Right lobe of liver (tissue), 4 donors: ENCODE data around the gene PIRT.

Experiments
- POLR2A ChIP-seq: fragments of 450-650 bp; IDR thresholded peaks from one replicate; pipeline ENCODE4 v1.6.1; 2017; ENCODE audit warnings: antibody characterized with exemption, mild to moderate bottlenecking
- TF ChIP-seq, protein P1 (sequence below), 4 donors: fragments of 200-600 bp in 3 of 4; fragments of 450-650 bp in 1 of 4; IDR thresholded peaks; one replicate each; pipeline versions ENCODE4 v1.5.1 to v1.8.0; 2016 to 2022; ENCODE audit warnings: antibody characterized with exemption in 4 of 4, mild to moderate bottlenecking in 2 of 4
- donor health status: DM: no; HTN: no; CAD: no.
- donor health status: DM: no; HTN: no; CAD: no.
- donor health status: DM: no; HTN: yes; CAD: no.

DNA sequence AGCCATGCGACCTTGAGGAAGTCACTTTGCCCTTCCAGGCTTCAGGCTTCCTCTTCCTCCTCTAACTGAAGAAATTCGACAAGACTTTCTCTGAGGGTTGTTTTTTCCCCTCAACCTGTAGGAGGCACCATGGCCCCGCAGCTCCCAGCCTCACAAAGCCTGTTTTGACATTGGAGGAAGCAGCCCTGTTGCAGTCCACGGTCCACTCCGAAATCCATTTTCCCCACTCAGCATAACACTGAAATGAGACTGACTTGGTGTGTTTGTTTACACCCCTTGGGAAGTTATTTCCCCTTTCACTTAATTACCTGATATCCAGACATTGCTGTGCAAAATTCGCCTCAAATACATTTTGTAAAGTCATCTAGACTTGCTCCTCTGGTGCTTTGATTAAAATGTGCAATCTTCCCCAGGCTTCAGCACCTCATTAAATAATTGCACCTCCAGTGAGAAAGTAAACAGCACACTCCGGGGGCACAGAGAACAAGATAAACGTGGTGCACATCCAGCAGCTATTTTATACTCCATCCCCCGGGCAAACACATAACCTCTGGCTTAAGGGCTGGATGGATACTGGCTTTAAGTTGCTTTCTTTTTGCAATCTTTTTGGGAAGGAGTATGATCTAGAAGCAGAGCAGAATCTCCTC lies 41.4 kb upstream of the PIRT start:
- TF ChIP-seq POLR2A, result no peak
- TF ChIP-seq, protein P1, sequence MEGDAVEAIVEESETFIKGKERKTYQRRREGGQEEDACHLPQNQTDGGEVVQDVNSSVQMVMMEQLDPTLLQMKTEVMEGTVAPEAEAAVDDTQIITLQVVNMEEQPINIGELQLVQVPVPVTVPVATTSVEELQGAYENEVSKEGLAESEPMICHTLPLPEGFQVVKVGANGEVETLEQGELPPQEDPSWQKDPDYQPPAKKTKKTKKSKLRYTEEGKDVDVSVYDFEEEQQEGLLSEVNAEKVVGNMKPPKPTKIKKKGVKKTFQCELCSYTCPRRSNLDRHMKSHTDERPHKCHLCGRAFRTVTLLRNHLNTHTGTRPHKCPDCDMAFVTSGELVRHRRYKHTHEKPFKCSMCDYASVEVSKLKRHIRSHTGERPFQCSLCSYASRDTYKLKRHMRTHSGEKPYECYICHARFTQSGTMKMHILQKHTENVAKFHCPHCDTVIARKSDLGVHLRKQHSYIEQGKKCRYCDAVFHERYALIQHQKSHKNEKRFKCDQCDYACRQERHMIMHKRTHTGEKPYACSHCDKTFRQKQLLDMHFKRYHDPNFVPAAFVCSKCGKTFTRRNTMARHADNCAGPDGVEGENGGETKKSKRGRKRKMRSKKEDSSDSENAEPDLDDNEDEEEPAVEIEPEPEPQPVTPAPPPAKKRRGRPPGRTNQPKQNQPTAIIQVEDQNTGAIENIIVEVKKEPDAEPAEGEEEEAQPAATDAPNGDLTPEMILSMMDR (IDR thresholded peaks at IDR 0.05), result peak in 3 of 4 donors; percentile 18 to 29 (median 21)
